Stimulated activated CD4-positive, alpha-beta T cell treated with anti-CD3 and anti-CD28 coated beads, Interleukin-1b, Interleukin-23, amount 100 ng/mL, for 24 hours (primary cell): ENCODE measurements around the gene TRIM37.
"Not testable (repeated sequence)": the region's sequence is repeated elsewhere in the genome, so short reads cannot be mapped to it uniquely, and the experiment has no call there.

Experiments
- DNase-seq, 4 experiments: peaks; one replicate each; pipeline ENCODE4 v3.0.0-alpha.2; 2020; ENCODE audit warnings: low read depth in 4 of 4, low spot score in 1 of 4

The TRIM37 gene

DNA sequence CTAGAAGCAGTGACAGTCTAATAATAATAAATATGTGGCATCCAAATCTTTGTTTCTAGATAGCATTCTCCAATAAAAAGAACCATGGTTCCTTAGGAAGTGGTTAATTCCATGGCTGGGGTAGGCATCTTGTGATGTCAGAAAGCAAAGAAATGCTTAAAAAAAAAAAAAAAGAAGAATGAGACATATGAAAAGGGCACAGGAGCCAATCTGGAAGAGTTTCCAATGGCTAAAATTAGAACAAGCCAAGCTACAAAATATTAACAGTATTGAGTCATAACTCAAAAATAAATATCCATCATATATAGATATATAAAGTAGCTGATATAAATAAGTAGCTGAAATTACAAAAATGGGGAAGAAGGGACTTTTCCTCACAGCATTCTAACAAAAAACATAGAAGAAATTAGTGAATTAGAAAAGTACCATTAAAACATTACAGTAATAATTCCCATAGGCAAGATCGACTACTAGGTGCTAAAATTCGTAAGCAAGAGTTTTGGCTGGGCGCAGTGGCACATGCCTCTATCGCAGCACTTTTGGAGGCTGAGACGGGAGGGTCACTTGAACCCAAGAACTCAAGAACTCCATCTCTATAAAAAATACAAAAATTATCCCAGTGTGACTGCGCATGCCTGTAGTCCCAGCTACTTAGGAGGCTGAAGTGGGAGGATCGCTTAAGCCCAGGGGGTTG is 111.3 kb downstream of the TRIM37 start:
- DNase-seq: no peak

- no peak for DNase-seq
Observed at GRCh38 chr17:58993311-58993710, 113.4 kb downstream of the TRIM37 start.

DNA sequence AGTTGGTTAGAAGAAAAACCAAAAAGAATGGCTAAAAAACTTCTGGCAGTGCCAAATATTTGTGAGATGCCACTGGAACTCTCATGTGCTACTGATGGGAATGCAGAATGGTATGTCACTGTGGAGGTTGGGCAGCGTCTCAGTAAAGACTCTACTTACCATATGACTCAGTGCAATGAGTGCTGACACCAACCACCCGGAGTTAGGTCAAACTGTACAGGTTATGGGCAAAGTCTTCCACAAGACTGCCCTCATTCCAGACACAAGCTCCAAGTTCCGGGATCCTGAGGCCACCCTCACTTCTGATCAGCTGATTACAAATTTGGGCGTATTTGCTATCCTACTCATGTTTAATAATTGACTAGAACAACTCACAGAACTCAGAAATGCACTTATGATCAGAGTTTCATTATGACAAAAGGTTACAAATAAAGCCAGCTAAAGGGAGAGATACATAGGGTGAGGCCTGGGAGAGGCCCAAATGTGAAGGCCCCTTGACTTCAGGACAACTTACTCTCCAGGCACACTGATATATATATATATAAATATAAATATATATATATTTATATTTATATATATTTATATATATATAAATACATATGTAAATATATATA is 114.9 kb downstream of the TRIM37 start:
- no peak for DNase-seq

GRCh38 chr17:58989629-58990028 is 117.1 kb downstream of the TRIM37 start:
- no peak for DNase-seq

DNA sequence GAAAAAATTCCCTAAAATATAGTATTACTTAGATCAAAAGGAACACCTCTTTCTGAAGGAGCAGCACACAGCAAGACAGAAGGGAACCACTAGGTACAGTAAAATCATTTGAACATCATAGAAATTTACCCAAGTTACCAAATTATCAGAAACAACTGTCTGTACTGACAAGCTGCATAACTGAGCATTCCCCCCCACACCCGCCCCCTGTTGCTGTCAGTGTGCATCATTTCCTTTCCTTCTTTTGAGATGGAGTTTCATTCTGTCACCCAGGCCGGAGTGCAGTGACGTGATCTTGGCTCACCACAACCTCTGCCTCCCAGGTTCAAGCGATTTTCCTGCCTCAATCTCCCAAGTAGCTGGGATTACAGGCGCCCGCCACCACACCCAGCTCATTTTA is 120.7 kb downstream of the TRIM37 start:
- peak in 1 of 4 experiments; percentile 3 for DNase-seq

DNA sequence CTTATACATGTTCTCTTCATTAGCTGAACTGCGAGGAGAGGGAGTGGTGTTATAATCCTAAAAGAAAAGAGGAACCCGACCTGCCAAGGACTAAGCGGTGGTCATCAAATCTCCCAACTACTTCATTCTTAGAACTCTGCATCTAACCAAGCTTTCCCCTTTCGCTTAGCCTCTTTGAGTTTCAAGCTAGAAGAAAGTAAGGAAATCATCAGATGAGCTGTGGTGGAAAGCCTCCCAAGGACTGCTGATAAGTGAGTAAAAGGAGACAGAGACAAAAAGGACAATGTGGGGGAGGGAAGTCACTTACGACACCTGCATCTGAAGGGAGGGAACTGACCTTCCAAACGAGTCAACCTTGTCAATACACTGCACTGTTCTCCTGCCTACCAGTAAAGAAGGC is 121.3 kb downstream of the TRIM37 start:
- no peak for DNase-seq

DNA sequence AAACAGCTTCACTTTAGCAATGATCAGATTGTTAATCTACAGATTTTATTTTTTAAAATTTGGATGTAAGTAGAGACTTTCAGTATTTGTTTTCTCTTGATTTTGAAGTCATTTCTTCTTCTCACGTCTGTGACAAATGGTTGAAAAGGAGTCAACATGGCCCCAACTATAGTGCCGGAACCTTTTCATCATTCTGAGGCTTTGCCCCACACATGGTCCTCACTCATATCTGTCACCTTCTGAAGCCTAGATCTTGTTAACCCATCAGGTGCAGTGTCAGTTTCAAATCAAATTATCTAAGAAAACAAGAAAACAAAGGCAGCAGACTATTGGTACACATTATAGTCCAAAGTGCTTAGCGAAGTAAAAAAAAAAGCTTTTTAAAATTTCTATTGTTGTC is 124.1 kb downstream of the TRIM37 start:
- no peak for DNase-seq

GRCh38 chr17:58980706-58981481 is 125.8 kb downstream of the TRIM37 start:
- DNase-seq: no peak

DNA sequence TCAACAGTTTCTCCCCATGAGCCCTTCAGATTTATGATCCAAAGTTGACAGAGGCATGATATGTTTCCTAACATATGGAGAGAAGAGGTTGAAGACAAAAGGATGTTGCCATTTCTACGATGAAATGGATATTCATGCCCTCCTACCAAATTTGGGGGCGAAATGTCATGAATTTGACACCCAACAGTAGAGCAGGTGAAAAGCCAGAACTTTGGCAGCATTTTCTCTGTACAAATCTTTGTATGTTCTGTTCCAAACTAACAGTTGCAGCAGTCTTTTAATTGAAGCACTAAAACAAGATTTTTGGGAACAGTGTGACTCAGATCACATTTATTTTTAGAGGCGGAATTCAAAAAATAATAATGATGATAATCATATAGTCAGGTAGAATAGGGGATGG is 130.1 kb downstream of the TRIM37 start:
- DNase-seq: no peak

DNA sequence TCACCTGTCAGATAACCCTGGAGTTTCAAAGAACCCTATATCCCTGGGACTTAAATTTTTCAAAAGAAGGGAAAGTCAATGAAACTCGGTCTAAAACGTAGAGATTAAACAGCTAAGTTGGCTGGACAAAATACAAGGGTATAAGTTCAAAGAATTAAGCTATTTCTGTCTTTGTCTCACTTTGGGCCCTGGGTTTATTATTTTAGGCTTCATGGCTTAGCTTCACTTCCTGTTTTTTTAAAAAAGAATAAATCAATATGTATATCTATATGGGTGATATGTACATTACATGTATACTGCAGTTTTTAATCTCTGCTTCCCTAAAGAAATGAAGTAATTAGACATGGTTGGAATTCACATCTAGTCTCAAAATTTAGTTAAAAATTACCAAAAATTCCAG is 132.3 kb downstream of the TRIM37 start:
- DNase-seq: no peak

- no peak for DNase-seq
Observed at GRCh38 chr17:58970609-58971450, 135.8 kb downstream of the TRIM37 start.

- DNase-seq: no peak
Observed at GRCh38 chr17:58969612-58970011, 137.1 kb downstream of the TRIM37 start.

- DNase-seq: no peak
Observed at GRCh38 chr17:58969156-58969555, 137.5 kb downstream of the TRIM37 start.

DNA sequence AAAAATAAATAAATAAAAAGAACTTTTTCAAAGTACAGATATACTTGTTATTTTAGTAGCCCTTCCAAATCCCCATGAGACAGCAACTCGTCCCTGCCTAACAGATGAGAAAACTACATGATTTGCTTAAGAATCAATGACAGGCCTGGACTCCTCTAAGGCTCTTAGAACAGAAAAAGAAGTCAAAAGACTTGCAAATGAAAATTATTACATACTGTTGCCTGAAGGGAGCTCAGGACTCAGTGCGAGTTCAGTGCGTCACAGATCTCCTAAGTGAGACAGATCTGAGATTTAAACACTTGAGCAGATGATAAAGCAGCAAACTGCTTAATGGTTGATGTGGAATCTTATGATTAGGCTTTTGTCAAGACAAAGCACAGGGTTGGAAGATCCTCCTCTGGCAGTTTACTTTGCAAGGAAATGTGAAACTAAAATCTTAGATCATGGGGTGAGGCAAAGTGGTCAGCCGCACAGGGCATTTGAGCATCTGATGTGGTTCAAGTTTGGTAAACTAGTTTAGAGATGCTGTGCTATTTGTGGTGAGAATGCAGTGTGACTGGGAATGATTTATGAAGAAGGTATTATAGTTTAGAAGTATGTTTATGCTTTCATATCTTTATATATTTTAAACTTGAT is 138.1 kb downstream of the TRIM37 start:
- DNase-seq: no peak

DNA sequence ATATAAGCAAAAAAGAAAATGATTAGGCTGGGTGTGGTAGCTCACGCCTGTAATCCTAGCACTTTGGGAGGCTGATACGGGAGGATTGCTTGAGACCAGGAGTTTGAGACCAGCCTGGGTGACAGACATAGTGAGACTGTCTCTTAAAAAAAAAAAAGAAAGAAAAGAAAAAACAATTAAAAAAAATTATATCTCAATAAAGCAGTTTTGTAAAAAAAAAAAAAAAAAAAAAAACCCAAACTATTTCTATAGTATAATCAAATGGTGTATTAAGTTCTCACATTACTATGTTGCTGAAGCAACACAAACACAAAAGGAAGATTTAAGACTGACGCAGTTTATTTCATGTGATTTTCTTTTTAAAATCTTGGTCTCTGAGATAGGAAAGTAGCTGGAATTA is 140.5 kb downstream of the TRIM37 start:
- no peak for DNase-seq

- no peak for DNase-seq
Observed at GRCh38 chr17:58965221-58965620, 141.5 kb downstream of the TRIM37 start.

DNA sequence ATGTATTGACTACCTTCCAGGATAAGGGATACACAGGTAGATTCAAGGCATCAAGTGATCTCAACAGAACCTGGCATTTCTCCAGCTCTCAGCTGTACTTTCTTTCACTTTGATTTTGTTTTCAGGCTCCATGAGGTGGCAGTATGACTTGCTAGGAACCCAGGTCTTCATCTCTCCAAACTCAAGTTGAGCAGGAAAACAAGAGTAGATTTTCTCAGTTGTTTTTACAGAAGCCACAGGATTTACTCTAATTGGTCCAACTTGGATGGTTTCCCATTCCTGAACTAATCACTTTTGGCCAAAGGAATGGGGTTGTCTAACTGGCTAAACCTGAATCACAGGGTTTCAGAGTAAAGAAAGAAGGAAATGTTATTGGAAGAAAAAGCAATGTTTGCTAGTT is 146.6 kb downstream of the TRIM37 start:
- DNase-seq: no peak

GRCh38 chr17:58957725-58958073 is 149.0 kb downstream of the TRIM37 start:
- DNase-seq: not testable (repeated sequence)

- no peak for DNase-seq
Observed at GRCh38 chr17:58956997-58957724, 149.5 kb downstream of the TRIM37 start.

GRCh38 chr17:58954358-58954757 is 152.3 kb downstream of the TRIM37 start:
- DNase-seq: not testable (repeated sequence)
